ENCODE results near the gene ORAI3. TPM values are rescaled to one million over a fixed set of nuclear protein-coding genes. Genes with fewer than 3 reads are reported as not detected.

Gene ORAI3
- total and polyA plus RNA-seq, 2 of the 13 experiments (the other 11 are each of a cell fraction or from before 2014, with no cell fraction given) = 11.4 to 32.0 TPM

DNA sequence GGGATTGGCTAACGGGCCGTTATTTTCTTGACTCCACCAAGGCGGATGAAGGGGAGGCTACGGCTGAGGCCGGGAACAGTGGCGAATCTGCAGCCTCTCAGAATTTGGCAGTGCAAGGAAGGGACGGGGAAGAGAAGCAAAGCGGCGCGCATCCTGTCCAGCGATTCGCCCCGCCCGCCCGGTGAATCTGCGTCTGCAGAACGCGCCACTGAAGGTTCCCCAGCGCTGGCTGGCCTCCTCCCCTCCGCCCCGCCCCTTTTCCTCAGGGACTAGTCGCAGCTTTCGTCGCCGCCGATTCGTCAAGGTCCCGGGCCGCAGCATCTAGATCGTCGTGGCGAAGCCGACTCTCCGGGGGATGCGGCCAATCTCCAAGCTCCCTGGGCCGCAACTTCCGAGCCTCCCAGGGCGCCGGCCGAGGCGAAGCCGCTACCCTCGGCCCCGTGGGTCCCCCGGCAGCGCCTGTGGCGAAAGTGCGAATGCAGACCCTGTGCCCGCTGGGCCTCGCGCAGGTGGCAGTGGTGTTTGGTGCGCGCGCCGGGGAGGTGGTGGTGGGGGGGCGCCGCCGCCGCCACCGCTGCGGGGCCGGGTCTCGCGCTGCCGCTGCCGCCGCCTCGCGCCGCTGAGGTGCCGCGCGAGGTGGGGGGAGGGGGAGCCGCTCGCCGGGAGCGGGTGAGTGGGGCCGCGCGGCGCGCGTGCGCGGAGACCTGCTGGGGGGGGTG is 8.7 kb downstream of the ORAI3 start, which contains the start of gene SETD1A (continued):
- TF ChIP-seq, protein P1, sequence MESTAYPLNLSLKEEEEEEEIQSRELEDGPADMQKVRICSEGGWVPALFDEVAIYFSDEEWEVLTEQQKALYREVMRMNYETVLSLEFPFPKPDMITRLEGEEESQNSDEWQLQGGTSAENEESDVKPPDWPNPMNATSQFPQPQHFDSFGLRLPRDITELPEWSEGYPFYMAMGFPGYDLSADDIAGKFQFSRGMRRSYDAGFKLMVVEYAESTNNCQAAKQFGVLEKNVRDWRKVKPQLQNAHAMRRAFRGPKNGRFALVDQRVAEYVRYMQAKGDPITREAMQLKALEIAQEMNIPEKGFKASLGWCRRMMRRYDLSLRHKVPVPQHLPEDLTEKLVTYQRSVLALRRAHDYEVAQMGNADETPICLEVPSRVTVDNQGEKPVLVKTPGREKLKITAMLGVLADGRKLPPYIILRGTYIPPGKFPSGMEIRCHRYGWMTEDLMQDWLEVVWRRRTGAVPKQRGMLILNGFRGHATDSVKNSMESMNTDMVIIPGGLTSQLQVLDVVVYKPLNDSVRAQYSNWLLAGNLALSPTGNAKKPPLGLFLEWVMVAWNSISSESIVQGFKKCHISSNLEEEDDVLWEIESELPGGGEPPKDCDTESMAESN (CRISPR knock-in tag; conservative IDR thresholded peaks at IDR 0.05) = no peak
- TF ChIP-seq, protein P2, sequence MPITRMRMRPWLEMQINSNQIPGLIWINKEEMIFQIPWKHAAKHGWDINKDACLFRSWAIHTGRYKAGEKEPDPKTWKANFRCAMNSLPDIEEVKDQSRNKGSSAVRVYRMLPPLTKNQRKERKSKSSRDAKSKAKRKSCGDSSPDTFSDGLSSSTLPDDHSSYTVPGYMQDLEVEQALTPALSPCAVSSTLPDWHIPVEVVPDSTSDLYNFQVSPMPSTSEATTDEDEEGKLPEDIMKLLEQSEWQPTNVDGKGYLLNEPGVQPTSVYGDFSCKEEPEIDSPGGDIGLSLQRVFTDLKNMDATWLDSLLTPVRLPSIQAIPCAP (CRISPR knock-in tag; IDR thresholded peaks at IDR 0.05; ENCODE audit: low read depth) = no peak
- TF ChIP-seq, protein P3, sequence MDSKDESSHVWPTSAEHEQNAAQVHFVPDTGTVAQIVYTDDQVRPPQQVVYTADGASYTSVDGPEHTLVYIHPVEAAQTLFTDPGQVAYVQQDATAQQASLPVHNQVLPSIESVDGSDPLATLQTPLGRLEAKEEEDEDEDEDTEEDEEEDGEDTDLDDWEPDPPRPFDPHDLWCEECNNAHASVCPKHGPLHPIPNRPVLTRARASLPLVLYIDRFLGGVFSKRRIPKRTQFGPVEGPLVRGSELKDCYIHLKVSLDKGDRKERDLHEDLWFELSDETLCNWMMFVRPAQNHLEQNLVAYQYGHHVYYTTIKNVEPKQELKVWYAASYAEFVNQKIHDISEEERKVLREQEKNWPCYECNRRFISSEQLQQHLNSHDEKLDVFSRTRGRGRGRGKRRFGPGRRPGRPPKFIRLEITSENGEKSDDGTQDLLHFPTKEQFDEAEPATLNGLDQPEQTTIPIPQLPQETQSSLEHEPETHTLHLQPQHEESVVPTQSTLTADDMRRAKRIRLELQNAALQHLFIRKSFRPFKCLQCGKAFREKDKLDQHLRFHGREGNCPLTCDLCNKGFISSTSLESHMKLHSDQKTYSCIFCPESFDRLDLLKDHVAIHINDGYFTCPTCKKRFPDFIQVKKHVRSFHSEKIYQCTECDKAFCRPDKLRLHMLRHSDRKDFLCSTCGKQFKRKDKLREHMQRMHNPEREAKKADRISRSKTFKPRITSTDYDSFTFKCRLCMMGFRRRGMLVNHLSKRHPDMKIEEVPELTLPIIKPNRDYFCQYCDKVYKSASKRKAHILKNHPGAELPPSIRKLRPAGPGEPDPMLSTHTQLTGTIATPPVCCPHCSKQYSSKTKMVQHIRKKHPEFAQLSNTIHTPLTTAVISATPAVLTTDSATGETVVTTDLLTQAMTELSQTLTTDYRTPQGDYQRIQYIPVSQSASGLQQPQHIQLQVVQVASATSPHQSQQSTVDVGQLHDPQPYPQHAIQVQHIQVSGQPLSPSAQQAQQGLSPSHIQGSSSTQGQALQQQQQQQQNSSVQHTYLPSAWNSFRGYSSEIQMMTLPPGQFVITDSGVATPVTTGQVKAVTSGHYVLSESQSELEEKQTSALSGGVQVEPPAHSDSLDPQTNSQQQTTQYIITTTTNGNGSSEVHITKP (CRISPR knock-in tag; IDR thresholded peaks at IDR 0.05; ENCODE audit: low read depth) = peak; percentile 64; the same call in 1 of the 2 replicates
- TF ChIP-seq ASH2L (IDR thresholded peaks at IDR 0.05; ENCODE audit: insufficient read length, low read depth, low read length) = peak; percentile 99
- no peak for TF ChIP-seq SAFB2 (CRISPR knock-in tag; IDR thresholded peaks at IDR 0.05; ENCODE audit: borderline replicate concordance, low read depth)
- peak; percentile 65 for TF ChIP-seq ZNF563 (CRISPR knock-in tag; IDR thresholded peaks at IDR 0.05)
- no peak for TF ChIP-seq PAF1 (CRISPR knock-in tag; IDR thresholded peaks at IDR 0.05)
- no peak for TF ChIP-seq RFX5 (IDR thresholded peaks at IDR 0.05; ENCODE audit: low read depth, low read length)
- TF ChIP-seq, protein P4, sequence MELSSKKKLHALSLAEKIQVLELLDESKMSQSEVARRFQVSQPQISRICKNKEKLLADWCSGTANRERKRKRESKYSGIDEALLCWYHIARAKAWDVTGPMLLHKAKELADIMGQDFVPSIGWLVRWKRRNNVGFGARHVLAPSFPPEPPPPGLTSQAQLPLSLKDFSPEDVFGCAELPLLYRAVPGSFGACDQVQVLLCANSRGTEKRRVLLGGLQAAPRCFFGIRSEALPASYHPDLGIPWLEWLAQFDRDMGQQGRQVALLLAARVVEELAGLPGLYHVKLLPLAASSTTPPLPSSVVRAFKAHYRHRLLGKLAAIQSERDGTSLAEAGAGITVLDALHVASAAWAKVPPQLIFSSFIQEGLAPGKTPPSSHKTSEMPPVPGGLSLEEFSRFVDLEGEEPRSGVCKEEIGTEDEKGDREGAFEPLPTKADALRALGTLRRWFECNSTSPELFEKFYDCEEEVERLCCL (CRISPR knock-in tag; IDR thresholded peaks at IDR 0.05; ENCODE audit: borderline replicate concordance) = peak; percentile 65; the same call in 1 of the 2 replicates
- no peak for TF ChIP-seq ZBTB38 (CRISPR knock-in tag; IDR thresholded peaks at IDR 0.05)
- TF ChIP-seq, protein P5, sequence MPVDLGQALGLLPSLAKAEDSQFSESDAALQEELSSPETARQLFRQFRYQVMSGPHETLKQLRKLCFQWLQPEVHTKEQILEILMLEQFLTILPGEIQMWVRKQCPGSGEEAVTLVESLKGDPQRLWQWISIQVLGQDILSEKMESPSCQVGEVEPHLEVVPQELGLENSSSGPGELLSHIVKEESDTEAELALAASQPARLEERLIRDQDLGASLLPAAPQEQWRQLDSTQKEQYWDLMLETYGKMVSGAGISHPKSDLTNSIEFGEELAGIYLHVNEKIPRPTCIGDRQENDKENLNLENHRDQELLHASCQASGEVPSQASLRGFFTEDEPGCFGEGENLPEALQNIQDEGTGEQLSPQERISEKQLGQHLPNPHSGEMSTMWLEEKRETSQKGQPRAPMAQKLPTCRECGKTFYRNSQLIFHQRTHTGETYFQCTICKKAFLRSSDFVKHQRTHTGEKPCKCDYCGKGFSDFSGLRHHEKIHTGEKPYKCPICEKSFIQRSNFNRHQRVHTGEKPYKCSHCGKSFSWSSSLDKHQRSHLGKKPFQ (CRISPR knock-in tag; IDR thresholded peaks at IDR 0.05; ENCODE audit: insufficient replicate concordance) = no peak
- no peak for TF ChIP-seq ATM (IDR thresholded peaks at IDR 0.05; ENCODE audit: borderline replicate concordance)
- TF ChIP-seq ZNF850 (CRISPR knock-in tag; conservative IDR thresholded peaks at IDR 0.05) = no peak
- no peak for TF ChIP-seq ZNF510 (CRISPR knock-in tag; IDR thresholded peaks at IDR 0.05; ENCODE audit: low read depth)
- peak; percentile 69 for TF ChIP-seq KLF12 (CRISPR knock-in tag; IDR thresholded peaks at IDR 0.05; ENCODE audit: borderline replicate concordance)
- TF ChIP-seq SMYD3 (CRISPR knock-in tag; IDR thresholded peaks at IDR 0.05) = no peak
- TF ChIP-seq ZNF260 (CRISPR knock-in tag; IDR thresholded peaks at IDR 0.05; ENCODE audit: borderline replicate concordance, low read depth) = no peak
